GM10266 (cell line): ENCODE data around the gene KRT73.

Experiments used
- DNase-seq: peaks from one replicate; pipeline ENCODE4 v3.0.0; 2012; ENCODE audit errors: extremely low spot score
- TF ChIP-seq, protein P1 (sequence below): IDR thresholded peaks from 2 replicates; pipeline ENCODE4 v1.5.1; 2012; ENCODE audit warnings: mild to moderate bottlenecking, low read depth; ENCODE audit not compliant: control insufficient read depth, insufficient read depth; ENCODE audit errors: missing control alignments

KRT73 gene

DNA sequence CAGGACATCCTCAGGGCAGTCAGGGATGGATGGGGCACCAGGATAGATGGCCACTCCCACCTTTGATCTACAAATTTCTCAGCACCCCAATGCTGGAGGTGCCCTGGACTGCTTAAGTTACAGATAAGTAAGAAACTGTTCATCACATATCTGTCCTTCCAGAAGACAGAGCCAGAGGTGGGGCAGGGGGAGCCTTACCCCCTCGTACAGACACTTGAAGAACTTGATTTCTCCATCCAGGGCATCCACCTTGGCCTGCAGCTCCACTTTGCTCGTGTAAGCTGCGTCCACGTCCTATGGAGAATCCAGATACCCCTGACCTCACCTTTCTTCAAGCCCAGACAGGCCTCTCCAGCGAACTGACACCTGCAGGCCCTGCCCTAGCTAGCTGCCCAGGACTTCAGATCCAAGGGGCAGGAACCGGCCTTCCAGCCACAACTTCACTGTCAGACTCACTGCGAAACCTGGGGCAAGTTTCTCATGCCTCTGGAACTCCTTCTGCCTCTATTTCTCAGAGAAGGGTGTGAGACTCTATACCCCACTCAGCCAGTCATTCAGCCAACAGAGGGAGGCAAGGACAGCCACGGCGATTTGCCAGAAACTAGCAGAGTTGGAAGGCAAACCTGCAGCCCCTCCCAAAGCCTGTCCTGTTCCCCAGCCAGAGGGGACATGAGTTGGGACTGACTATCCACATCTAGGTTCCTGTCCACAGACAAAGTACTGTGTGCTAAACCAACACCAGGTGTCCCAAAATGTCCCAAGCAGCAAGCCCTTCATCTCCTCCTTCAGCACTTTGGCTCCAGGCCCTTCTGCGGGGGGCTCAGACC is 3.8 kb downstream of the KRT73 start:
- DNase-seq: no peak
- TF ChIP-seq, protein P1, sequence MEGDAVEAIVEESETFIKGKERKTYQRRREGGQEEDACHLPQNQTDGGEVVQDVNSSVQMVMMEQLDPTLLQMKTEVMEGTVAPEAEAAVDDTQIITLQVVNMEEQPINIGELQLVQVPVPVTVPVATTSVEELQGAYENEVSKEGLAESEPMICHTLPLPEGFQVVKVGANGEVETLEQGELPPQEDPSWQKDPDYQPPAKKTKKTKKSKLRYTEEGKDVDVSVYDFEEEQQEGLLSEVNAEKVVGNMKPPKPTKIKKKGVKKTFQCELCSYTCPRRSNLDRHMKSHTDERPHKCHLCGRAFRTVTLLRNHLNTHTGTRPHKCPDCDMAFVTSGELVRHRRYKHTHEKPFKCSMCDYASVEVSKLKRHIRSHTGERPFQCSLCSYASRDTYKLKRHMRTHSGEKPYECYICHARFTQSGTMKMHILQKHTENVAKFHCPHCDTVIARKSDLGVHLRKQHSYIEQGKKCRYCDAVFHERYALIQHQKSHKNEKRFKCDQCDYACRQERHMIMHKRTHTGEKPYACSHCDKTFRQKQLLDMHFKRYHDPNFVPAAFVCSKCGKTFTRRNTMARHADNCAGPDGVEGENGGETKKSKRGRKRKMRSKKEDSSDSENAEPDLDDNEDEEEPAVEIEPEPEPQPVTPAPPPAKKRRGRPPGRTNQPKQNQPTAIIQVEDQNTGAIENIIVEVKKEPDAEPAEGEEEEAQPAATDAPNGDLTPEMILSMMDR: no peak

- DNase-seq: no peak
- TF ChIP-seq, protein P1: no peak
These were observed 4.9 kb downstream of the KRT73 start for GRCh38 chr12:52613384-52614030.

- no peak for DNase-seq
- TF ChIP-seq, protein P1: no peak
These were observed 5.7 kb downstream of the KRT73 start for GRCh38 chr12:52612431-52613383.

- TF ChIP-seq, protein P1: no peak
These were observed 7.3 kb downstream of the KRT73 start for GRCh38 chr12:52611080-52611468.

GRCh38 chr12:52608826-52609630 is 9.3 kb downstream of the KRT73 start:
- TF ChIP-seq, protein P1: no peak

More at GRCh38 chr12:52611080-52611468, 7.3 kb downstream of the KRT73 start:
- no peak for DNase-seq

GRCh38 chr12:52608161-52608560 is 10.2 kb downstream of the KRT73 start:
- TF ChIP-seq, protein P1: no peak
- DNase-seq: no peak

More at GRCh38 chr12:52608826-52609630, 9.3 kb downstream of the KRT73 start:
- no peak for DNase-seq
